HG02884 (cell line): ENCODE data around the gene TNFAIP8.
A peak's percentile ranks its signal among the peaks of the same experiment; 100 is the strongest.

Experiments
- ATAC-seq: cut with Tn5 transposase; IDR thresholded peaks from one replicate; pipeline ENCODE4 v1.9.1; 2021; ENCODE audit warnings: mild to moderate bottlenecking, moderate library complexity; ENCODE audit not compliant: unreplicated experiment

The TNFAIP8 gene

DNA sequence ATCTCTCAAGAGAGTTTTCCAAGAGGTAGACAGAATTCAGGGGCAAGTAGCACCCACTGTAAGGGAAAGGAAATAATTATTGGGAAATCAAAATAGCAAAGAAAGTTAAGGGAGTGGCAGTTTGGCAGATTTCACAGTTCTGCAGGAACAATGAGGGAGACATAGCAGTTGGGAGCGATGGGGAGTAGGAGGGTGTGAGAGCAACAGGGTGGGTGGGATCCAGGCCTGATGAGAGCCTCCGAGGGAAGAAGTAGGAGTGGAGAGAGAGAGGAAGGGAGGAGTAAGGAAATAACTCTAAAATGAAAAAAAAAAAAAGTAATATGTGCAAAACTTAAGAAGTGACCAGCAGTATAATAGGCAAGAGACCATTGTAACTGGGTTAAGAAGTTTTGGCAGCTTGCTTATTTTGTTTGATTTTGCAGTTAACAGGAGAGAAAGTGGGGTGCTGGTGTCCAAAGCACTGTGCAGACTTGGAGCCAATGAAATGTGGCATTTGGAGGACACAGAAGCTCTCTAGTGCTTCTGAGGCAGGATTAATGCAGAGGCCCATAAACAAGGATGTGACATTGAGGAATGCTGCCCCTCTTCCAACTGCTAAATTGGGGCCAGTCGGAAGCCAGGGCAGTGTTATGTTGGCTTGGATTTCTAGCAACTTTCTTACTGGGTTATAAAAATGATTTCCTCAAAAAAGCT is 10.2 kb downstream of the TNFAIP8 start:
- ATAC-seq, result no peak

DNA sequence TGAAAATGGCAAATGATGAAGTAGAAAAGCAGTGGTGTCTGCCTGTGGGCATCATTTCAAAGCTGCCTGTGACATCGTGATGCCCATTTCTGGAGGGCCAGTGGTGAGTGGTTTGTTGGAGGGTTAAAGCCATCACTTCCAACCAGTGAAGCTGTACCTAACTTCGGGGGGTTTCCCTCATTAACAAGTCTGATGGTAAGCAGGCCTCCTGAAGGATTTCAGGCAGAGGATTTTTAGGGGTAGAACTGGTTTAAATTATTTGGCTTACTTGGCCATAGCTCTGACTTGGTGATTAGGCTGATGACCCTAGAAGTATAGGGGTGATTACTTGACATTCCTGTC is 10.7 kb downstream of the TNFAIP8 start:
- no peak for ATAC-seq

DNA sequence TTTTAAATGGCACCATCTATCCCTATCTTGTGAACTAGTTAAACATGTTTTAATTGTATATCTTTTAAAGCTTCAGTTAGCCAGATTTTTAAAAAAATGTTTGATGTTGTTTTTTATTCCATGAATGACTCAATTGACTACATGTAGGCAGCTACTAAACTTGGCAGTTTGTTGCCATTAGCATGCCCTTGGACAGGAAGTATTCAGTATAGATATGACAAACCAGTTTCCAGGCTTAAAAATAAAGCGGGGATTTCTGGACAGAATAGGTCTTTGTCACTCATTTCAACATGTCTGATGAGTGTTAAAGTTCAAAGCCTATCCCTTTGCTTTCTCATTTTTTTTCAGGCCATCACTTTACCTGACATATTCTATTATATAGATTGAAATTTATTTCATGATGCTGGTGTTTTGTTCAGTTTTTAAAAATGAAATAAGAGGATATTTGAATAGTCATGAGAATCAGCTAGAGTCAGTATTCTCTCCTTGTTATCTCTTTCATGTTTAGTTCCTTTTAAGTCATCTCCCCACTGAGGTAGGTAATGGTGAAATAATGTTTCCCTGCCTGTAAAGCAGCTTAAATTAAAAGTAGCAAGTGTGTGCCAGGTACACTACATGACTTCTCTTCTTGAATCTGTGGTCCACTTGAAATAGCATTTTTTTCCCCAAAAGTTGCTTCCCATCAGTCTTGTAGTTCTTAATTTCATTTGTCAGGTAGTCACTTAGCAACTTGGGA is 11.9 kb downstream of the TNFAIP8 start:
- ATAC-seq, result peak; percentile 73

DNA sequence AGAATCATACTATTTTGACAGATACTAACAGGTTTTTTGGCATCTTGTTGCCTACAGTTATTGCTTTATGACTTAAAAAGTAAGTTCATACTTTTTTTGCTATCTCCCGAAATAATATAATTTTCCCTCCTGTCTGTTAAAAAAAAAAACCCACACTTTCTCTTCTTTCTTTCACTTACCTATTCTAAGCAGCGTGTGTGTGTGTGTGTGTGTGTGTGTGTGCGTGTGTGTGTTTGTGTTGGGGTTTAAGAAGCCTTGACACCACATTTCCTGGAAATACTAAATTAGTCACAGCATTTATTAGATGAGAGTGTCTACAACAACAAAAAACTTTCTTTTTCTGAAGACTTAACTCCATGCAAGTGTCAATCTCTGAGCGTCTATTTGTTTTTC is 12.4 kb downstream of the TNFAIP8 start:
- ATAC-seq, result peak; percentile 20

DNA sequence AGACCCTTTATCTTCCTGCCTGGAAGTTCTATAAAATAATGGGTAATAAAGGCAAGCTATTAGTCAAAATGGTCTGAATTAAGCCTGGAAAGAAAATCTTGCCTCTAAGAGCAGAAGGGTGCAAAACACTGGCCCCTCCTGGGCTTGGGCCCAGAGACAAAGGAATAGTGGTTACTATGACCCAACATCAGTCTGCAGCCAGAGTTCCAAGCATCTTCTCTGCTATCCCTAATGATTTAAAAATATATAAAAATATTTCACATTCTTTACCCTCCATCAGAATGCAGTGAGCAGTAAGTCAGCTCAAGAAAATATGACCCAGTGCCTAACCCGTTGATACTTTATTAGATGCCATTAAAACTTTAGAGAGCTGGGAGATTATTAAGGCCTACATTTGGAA is 14.7 kb downstream of the TNFAIP8 start:
- ATAC-seq, result no peak

DNA sequence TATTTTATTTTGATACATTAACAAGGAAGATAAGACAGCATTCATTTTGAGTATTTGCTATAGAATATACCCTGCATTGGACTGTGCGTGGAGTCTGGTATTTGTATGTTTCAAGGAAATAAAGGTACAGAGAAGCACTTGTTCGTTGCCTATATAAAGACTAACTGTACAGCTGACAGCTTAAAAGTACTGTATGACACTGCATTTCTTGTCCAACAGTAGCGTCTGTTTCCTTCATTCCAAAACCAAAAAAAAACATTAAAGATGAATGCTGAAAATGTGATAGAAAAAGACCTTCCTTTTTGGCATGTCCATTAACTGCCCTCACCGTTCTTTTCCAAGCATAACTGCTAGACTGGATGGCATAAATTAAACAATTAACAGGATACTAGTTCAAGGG is 15.3 kb downstream of the TNFAIP8 start:
- ATAC-seq, result no peak

DNA sequence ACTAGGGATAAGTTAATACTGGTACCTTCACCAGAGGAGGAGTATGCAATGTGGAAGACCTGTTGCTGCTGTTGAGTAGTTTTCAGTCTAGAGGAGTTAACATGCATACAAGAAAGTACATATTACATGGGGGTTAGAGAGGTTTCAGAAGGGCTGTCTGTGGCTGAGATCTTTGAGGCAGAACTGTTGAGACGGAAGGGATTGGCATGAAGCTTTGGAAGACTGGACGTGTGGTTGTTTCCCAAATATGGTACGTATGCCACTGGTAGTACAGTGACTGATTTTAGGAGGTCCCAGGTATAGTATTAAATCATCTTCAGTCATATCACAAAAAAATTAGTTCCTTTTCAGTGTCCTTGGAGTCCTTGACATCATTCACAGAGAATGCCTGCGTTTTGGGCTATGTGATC is 17.6 kb downstream of the TNFAIP8 start:
- peak; percentile 62 for ATAC-seq

DNA sequence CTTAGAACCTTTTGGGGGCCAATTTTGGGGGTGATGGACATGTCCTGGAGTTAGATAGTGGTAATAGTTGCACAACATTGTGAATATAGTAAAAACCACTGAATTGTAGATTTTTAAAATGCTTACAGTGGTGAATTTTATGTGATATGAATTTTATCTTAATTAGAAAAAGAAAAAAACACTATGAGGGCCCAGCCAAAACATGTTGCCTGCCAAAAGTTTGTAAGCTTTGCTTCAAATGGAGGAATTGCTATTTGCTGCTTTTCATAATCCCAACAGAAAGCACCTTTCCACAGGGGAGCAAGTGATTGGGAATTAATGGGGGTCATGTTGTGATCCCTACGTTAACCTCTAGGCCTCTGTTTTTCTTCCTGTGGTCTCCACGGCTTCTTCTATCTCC is 19.1 kb downstream of the TNFAIP8 start:
- no peak for ATAC-seq

DNA sequence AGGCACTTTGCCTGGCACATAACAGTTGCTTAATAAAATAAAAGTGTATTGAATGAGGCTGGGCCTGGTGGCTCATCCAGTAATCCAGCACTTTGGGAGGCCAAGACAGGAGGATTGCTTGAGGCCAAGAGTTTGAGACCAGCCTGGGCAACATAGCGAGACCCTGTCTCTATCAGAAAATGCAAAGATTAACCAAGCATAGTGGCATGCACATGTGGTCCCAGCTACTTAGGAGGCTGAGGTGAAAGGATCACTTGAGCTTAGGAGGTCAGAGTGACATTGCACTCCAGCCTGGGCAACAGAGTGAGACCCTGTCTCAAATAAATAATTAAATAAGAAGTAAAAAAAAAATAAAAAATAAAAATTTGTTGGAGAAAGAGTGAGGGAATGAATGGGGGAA is 21.2 kb downstream of the TNFAIP8 start:
- ATAC-seq, result no peak

DNA sequence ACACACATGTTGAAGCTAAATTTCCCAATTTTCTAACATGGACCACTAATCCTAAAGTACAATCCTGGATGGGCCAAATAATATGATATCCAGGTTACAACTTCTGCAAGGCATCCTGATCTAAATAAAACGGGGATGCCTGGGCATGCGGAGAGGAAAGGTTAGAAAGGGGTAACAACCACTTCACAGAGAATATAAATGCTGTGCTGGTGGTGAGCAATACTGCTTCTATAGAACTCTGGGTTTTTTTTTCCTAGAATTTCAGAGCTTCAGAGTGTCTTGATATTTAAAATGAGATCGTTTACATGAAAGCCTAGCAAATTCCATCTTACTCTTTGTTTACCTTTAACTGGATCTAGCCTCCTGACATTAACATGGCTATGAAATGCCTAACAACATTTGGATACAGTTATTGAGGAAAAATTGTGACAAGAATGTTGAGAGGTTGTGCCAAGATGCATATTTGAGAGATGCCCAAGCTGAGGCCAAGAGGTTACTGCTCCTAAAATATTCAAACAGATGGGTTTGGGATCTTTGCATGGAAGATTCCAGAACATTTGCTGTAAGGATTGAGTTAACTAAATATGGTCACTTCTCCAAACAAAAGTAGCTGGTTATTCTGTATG is 22.4 kb downstream of the TNFAIP8 start:
- ATAC-seq, result no peak

DNA sequence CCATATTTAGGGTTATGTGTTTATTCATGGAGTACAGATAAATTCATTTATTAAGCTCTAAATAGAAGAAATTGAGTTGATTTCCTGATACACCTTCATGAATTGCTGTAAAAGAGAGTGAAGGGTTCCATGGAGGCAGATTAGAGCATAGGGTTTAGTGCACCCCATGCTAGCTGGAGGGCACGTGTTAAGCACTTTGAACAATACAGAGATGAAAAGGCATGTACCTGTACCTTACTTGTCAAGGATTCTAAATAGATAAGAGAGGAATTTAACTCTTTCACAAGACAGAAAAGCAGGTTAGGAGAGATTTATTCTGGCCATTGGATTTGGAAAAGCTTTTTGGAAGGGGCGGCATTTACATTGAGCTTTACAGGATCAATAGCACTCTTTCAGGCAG is 23.3 kb downstream of the TNFAIP8 start:
- ATAC-seq, result no peak

DNA sequence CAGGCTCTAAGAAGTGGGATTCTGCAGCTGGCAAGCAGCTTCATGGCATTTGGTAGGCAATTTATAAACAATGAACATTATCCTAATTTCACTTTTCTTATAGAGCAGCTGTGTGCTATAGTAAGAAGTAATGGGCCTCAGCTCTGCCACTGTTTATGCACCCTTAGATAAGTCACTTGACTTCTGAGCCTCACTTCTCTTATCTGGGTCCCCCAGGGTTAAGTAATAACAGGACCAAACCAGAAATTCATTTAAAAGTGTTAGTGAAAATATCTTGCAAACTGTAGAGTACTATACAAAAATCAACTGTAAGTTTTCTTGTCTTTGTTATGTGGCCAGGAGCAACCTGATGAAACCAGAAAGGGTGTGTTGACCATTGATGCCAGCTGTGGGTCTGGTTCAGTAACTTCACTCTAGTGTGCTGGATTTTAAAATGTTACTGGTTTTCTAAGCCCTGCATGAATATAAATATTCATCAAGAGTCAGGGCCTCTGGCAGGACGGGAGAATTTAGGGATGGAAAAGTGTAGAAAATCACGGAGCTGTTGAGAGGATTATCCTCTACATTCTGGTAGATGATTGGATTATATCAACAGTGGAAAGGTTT is 24.2 kb downstream of the TNFAIP8 start:
- ATAC-seq, result no peak

DNA sequence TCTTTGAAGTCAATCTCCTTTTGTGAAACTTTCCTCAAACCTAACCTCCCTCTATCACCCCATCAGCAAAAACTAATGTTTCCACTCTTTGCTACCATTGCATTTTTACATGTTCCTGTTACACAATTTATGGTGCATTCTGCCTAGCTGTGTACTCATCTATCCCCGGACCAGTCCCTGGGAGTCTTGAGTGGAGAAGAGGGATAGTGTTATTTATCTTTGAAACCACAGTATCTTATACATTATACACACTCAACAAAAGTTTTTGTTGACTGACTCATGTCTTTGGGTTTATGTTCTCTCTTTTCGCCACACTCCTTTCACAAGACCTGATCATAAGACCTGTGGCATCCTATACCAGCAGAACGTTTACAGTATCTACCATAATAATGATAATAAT is 26.4 kb downstream of the TNFAIP8 start:
- ATAC-seq, result no peak

DNA sequence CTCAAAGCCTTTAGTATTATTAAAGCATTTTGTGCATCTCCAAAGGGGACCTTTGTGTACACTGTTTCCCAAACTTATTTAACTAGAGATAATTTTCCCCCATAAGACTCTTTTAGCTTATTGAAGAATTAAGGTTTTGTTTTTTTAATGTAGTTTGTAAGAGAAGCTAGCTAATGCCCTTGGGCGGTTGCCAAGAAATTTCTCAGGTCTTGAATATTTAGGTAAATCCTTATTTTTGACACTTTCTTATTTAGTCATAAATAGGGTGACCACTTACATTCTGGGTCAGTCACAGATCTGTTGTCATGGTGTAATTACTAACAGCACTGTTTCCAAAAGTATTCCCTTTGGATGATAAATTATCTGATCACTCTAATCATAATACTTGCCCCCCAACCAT is 27.2 kb downstream of the TNFAIP8 start:
- ATAC-seq, result no peak

DNA sequence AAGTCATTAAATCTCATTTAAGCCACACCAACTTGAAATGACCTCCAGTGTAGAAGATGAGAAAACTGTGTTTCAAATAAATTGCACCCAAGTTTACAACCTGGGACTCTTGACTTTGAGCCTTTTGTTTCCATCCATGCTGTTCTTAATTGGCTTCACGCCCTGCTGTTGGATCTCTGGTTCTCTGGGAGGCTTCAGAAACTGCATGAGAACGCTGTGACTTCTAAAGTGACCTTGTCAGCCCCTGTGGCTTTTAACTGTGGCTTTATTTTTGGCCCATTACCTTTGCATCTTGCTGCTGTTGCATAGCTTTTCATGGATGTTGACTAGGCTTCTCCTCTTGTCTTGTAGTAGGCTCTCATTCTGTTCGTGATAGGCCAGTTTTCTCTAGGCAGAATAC is 29.3 kb downstream of the TNFAIP8 start:
- no peak for ATAC-seq

DNA sequence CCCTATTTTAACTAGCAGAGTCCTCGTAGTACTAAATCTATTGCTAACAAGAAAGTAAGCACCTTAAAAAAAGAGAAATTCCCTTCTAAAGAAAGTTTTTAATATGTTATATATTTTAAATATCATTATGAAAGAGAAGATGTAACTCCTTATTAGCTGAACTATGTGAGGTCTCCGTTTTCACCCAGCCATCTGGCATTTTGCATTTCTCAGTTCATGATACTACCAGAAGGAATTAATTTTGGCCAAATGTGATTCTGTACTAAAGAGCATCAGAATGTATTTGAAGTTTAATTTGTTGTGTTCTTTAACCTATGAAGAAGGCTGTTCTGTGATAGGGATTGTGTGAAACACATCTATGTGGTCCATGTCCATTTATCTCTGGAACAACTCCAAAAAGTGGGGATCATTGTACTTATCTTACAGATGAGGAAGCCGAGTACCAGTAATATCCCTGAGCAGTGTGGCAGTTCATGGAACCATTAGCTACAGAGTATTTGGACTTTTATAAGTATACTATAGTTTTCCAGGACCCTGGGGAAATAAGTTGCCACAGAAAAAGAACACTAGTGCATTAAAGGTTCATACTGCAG is 29.8 kb downstream of the TNFAIP8 start:
- ATAC-seq, result no peak

DNA sequence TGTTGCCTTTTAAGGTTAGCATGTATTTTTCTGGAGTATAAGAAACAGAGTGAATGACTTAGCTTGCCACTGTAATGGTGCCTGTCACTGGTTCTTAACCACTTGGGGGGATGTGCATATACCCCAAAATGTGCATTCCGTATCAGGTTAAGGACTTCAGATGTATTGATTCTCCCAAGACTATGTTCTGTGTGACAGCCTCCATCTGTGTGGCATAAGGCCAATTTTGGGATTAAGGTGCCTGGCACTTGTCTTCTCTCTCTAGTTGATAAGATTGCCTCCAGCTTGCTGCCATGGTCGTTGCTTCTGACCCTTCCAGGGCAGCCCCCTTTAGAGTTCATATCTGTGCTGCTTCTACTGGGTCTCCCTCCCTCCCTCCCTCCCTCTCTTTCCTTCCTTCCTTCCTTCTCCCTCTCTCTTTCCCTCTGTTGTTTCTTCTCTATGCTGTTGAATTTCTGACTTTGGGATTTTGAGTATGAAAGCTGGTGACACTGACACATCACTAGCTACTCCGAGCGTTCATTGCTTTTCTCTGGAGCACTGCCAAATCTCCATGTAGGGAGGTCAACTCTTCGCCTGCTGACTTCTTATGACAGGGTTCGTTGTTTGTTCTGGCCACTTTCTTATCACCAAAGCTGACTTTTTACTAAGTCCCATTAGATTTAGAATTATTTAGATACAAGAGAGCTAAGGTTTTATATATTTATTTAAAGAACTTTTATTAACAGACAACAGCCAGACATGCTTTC is 31.0 kb downstream of the TNFAIP8 start:
- ATAC-seq, result no peak

DNA sequence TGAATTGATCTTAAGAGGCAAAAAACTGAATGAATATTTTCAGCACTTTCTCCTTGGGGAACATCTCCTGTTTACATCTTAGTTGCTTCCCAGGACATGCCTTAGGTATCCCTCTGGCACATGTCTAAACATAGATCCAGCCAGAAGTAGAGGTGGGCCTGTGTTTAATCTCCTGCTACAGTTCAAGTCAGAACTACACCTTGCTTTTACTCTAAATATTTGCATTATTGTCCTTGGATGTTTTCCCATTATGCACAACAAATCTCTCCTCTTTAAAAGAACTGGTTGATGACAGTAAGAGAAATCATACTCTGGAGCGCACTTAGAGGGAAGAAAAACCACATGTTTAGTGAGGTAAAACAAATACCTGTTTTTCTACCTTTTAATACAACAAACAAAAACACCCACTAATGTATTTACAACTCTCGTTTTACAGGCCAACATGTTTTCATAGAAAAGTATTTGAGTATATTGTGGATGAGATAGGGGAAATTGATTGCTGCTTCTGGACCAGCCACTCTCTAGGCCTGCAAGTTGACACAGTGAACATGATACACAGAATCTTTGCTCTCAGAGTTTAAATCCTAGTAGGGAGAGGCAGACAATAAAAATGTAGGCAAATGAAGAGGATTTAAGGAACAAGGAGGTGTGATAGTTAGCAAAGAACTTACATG is 32.3 kb downstream of the TNFAIP8 start:
- no peak for ATAC-seq

DNA sequence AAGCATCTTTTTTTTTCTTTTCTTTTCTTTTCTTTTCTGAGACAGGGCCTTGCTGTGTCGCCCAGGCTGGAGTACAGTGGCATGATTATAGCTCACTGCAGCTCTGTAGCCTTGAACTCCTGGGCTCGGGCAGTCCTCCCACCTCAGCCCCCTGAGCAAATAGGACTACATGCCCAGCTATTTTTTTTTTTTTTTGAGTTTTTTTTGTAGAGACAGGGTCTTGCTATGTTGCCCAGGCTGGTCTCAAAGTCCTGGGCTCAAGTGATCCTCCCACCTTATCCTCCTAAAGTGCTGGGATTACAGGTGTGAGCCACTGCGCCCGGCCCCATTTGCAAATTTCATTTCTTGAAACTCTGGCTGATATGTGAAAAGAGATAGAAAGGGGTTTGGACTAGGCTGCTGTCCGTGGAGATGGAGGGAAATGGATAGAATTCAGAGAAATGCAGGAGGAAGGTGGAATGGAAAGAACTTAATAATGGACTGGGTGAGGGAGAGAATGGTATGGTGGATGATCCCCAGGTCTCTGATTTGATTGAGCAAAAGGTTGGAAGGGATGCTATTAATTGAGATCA is 32.9 kb downstream of the TNFAIP8 start:
- ATAC-seq, result no peak
